ENCODE results near the gene FRMD4B.

Gene FRMD4B

DNA sequence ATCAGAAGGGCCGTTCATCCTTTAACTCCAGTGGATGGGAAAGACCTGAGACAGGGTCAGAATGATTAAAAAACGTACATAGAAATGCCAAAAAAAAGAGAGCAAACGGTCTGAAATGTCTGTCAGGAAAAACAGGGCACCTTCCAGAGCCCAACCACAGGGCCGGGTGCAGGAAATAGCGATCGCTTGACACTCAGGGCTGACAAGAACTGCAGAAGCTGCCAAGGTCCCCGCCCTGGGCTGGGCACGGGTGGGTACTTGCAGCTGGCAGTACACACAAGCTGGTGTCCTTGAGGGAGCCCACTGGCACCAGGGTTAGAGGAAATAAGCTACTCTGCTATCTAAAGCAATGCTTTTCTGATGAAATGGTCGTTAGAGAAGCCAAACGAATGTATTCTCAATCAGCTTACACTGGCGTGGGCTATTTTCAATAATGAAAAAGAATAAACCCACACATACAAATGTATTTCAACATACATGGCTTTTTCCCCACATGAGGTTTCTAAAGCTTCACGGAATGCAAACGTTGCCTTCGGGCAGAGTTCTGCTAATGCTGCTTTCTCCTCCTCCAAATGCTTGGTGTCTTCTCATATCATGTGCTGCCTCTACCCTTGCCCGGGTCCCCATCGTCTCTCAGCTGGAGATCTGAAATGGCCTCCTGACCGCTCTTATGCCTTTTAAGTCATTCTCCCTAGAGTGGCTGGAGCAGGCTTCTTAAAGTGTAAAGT, 15.6 kb downstream of the FRMD4B start:
- TF ChIP-seq, protein P1, sequence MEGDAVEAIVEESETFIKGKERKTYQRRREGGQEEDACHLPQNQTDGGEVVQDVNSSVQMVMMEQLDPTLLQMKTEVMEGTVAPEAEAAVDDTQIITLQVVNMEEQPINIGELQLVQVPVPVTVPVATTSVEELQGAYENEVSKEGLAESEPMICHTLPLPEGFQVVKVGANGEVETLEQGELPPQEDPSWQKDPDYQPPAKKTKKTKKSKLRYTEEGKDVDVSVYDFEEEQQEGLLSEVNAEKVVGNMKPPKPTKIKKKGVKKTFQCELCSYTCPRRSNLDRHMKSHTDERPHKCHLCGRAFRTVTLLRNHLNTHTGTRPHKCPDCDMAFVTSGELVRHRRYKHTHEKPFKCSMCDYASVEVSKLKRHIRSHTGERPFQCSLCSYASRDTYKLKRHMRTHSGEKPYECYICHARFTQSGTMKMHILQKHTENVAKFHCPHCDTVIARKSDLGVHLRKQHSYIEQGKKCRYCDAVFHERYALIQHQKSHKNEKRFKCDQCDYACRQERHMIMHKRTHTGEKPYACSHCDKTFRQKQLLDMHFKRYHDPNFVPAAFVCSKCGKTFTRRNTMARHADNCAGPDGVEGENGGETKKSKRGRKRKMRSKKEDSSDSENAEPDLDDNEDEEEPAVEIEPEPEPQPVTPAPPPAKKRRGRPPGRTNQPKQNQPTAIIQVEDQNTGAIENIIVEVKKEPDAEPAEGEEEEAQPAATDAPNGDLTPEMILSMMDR (IDR thresholded peaks at IDR 0.05; ENCODE audit: borderline replicate concordance, insufficient read depth, low read depth, low read length): no peak
- H3K4me3 ChIP-seq (ENCODE audit: low read depth, low read length): no peak overlapping the region

DNA sequence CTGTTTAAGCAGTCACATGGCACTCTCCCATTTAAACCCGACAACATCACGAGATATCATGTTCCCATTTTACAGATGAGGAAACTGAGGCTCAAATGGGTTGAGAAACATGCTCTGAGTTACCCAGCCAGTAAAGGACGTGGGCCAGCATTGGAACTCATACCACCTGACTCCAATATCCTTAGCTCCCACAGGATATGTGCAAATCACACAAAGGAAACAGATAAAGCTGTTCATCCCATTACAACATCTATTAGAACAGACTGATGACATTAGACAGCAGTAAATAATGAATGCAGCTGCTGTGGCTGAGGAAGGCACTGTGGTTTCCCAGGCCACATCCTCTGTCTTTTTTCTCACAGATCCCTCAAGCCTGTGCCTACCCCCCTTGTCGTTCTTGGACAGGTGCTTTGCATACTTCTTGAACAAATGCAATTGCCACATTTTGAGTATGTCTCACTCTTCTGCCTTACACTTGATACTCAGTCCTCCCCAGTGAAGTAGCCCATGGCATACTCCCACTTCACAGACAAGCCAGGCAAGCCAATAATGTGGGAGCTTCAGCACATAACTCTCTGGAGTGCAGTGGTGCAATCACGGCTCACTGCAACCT, 17.7 kb downstream of the FRMD4B start:
- no peak overlapping the region for H3K4me3 ChIP-seq (ENCODE audit: low read depth, low read length)
- TF ChIP-seq, protein P1 (IDR thresholded peaks at IDR 0.05; ENCODE audit: borderline replicate concordance, insufficient read depth, low read depth, low read length): no peak

DNA sequence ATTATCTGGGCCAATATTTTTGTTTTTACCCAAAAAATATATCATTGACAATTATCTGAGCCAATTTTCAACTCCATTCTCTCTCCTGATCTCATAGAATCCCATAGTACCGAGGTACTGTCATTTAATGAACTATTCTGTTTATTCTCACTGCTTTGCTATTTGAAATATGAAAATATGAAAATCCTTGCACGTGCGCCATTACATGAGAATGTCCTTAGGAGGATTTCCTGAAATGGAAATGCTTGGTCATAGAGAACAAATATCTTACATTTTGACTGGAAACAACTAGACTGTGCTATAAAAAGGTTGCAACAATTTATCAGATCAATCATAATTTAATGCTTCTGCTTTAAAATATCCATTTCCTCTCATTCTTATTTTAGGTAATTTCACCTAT, 18.3 kb downstream of the FRMD4B start:
- TF ChIP-seq, protein P1 (IDR thresholded peaks at IDR 0.05; ENCODE audit: borderline replicate concordance, insufficient read depth, low read depth, low read length): no peak
- no peak overlapping the region for H3K4me3 ChIP-seq (ENCODE audit: low read depth, low read length)

DNA sequence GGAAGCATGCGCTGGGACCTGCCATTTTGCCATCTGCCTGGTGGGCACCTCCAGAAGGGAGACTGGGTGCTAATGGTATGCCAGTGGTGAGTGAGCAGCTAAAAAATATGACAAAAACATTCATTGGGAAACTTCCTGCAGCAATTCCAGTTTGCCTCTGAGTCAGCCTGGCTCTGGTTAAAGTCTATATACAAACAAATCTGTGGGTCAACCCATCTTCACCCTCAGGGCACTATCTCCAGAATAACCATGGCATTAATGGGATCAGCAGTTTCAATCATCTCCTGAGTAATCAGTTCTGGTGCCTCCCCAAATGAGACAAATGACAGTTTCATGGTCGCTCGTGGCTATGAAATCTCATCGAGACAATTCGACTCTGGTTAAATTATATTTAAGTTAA, 21.5 kb downstream of the FRMD4B start:
- TF ChIP-seq, protein P1 (IDR thresholded peaks at IDR 0.05; ENCODE audit: borderline replicate concordance, insufficient read depth, low read depth, low read length): no peak
- no peak overlapping the region for H3K4me3 ChIP-seq (ENCODE audit: low read depth, low read length)

DNA sequence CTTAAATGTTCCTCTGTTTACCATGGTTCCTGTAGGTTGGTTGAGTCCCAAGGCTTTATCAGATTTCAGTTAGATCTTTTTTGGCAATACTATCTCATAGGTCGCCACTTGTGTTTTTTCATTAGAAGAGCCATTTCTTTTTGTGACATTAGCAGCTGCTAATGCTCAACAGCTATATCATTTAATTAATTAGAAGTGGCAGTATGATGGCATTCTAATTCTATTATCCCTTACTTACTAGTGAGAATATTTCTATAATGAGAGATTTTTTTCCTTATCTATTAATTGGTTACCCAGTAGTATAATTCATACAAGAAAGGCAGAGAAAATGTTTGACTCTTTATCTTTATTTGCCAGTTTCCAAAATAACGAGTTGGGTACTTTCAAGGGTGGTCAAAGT, 25.2 kb downstream of the FRMD4B start:
- TF ChIP-seq, protein P1 (IDR thresholded peaks at IDR 0.05; ENCODE audit: borderline replicate concordance, insufficient read depth, low read depth, low read length): no peak
- H3K4me3 ChIP-seq (ENCODE audit: low read depth, low read length): no peak overlapping the region

DNA sequence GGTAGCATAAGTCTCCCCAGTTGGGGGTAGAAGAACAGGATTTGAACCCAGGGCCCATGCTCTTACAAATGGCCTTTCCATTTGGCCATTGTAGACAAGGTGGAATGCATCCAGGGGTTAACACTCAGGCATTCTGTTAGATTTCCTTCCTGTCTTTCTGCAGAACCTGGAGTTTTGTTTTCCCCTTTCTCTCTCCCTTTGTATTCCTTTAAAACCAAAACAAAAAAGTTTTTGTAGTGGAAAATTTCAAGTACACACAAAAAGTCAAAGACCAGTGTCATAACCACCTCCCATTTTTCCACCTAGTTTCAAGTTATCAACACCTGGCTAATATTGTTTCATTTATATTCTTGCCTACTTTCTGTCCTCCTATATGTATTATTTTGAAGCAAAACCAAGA, 26.0 kb downstream of the FRMD4B start:
- TF ChIP-seq, protein P1 (IDR thresholded peaks at IDR 0.05; ENCODE audit: borderline replicate concordance, insufficient read depth, low read depth, low read length): no peak
- no peak overlapping the region for H3K4me3 ChIP-seq (ENCODE audit: low read depth, low read length)

DNA sequence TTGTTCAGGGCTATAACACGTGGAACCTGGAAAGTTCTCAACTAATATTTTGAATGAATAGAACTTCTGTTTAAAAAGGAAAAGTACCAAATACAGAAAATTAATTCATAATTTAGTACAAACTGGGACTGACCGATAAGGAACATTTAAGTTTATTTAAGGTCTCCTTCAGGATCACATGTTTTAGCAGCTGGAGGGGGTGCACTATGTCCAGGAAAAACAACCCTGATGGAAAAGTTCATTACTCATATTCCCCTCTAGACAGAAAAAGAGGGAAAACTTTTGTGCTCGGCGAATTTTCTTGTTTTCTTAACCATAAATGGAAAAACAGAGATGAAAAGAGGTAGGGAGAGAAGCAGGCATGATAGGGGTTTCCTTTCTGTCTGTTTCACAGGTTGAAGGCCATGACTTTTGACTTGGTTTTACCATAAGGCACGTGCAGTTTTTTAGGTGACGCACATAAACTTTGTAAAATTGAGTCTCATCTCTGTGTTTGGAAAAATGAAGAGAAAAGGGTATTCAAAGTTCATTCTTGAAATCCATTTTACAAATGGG, 26.5 kb downstream of the FRMD4B start:
- TF ChIP-seq, protein P1 (IDR thresholded peaks at IDR 0.05; ENCODE audit: borderline replicate concordance, insufficient read depth, low read depth, low read length): no peak
- no peak overlapping the region for H3K4me3 ChIP-seq (ENCODE audit: low read depth, low read length)

All from GM12875 (cell line).